GM19043 (cell line): ENCODE measurements around the gene SHISAL2B.
"Not testable (repeated sequence)": the region's sequence is repeated elsewhere in the genome, so short reads cannot be mapped to it uniquely, and the experiment has no call there.

Experiments used
- ATAC-seq: cut with Tn5 transposase; IDR thresholded peaks from one replicate; pipeline ENCODE4 v1.9.1; 2021; ENCODE audit warnings: low read depth; ENCODE audit not compliant: unreplicated experiment

Gene SHISAL2B

DNA sequence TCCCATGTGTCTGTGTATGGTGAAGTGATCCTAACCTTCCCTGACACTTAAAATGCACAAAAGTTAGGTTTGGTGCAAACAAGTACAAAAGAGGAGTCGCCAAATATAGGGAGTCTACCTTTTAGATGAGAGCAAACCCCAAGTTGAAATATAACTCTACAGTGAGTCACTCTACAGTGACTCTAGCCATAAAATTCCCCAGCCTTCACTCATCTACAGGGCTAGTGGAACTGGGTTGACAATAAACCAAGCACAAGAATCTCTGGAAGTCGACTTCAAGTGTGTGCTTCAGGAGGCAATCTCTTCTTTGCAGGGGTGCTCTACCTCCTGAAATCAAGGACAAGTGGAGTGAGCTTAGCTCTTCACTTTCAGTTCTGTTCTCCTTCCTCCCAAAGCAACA, 3.3 kb downstream of the SHISAL2B start:
- no peak for ATAC-seq

DNA sequence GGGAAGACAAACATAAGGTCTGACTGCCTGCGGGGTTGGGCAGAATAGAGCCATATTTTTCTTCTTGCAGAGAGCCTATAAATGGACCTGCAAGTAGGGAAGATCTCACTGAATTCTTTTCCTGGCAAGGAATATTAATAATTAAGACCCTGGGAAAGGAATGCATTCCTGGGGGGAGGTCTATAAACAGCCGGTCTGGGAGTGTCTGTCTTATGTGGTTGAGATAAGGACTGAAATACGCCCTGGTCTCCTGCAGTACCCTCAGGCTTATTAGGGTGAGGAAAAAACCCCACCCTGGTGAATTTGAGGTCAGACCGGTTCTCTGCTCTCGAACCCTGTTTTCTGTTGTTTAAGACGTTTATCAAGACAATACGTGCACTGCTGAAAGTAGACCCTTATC, 6.1 kb downstream of the SHISAL2B start:
- not testable (repeated sequence) for ATAC-seq

DNA sequence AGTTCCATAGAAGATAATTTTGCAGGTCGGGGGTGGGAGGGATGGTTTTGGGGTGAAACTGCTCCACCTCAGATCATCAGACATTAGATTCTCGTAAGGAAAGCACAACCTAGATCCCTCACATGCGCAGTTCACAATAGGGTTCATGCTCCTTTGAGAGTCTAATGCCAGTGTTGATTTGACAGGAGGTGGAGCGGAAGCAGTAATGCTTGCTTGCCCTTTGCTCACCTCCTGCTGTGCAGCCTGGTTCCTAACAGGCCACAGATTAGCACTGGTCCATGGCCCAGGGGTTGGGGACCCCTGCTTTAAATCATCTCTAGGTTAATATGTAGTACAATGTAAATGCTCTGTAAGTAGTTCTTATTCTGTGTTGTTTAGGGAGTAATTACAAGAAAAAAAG, 10.5 kb downstream of the SHISAL2B start:
- no peak for ATAC-seq

DNA sequence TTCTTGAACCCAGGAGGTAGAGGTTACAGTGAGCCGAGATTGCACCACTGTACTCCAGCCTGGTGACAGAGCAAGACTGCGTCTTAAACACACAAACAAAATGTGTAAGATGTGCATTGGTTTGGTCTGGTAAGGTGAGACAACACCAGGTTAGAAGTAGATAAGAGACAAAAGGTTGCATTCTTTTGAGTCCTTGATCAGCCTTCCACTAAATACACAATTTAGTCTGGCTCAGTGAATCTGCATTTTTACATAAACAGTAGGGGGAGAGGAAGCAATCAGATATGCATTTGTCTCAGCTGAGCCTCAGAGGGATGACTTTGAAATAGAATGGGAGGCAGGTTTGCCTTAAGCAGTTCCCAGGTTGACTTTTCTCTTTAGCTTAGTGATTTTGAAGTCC, 15.8 kb downstream of the SHISAL2B start:
- not testable (repeated sequence) for ATAC-seq

DNA sequence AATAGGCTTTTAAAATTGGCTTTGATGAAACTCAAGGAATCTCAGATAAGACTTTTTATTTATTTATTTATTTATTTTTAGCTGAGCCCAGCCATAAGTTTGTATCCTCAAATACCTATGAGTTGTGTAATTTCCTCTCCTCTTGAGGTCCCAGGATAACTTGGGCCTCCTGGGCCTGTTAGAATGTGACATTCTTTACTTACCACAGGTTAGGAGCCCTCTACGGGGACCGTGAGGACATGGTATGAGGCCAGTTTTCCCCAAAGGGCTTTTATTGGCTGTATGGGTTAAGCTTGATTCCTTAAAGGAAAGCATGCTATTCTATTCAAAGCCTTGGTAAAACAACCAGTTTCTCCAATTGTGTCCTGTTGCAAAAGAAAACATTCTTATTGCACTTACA, 16.9 kb downstream of the SHISAL2B start:
- no peak for ATAC-seq

DNA sequence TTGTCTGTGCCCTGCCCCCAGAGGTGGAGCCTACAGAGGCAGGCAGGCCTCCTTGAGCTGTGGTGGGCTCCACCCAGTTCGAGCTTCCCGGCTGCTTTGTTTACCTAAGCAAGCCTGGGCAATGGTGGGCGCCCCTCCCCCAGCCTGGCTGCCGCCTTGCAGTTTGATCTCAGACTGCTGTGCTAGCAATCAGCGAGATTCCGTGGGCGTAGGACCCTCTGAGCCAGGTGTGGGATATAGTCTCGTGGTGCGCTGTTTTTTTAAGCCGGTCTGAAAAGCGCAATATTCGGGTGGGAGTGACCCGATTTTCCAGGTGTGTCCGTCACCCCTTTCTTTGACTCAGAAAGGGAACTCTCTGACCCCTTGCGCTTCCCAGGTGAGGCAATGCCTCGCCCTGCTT, 24.2 kb downstream of the SHISAL2B start:
- ATAC-seq: not testable (repeated sequence)

DNA sequence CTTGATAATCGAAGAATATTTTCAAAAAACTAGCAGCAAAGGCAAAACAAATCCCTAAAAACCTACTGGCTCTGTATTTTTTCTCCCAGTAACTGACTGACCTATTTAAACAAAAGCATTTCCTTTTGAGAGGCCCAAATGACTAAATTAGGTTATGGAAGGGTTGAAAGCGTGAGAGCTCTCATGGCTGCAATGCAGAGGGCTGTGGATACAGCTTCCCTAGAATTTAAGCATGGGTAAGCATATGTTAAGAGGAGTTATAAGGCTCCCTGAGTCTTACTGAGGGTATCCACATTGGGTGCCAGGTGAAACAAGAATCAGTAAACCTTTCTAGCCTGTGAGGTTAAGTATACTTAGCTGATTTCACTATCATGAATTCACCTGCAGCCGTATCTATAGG, 32.3 kb downstream of the SHISAL2B start:
- ATAC-seq: no peak

DNA sequence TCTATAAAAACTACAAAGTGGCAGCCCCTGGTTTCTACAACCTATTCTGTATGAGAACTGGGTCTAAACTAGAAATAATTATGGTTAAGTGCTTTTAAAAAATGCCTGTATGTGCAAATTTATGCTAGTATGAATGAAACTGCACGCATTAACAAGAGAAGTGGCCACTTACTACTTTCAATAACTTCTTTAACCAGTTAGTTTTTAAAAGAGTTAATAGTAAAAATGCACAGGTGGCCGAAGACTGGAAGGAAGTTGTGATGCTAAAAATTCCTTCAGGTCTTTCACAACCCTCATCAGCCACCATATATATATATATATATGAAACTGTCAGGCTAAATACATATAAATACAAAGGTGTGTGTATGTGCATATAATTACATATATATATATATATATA, 36.8 kb downstream of the SHISAL2B start:
- ATAC-seq: no peak

DNA sequence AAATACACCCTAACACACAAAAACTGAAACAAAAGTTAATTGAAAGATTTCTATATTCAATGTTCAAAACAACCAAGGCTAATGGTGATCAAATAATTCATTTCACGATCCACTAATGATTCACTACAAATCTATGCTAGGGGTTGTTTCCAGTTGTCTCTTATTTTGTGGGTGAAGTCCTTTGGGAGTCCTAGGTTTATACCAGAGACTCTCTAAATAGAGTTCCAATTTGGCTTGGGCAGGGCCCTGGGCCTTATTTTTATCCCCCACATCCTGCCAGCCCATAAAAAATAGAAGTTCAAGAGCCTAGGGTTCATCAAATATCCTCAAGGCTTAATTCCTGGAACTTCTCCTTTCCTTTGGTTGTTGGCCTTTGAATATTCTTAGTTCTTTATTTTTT, 52.1 kb downstream of the SHISAL2B start:
- ATAC-seq: no peak

DNA sequence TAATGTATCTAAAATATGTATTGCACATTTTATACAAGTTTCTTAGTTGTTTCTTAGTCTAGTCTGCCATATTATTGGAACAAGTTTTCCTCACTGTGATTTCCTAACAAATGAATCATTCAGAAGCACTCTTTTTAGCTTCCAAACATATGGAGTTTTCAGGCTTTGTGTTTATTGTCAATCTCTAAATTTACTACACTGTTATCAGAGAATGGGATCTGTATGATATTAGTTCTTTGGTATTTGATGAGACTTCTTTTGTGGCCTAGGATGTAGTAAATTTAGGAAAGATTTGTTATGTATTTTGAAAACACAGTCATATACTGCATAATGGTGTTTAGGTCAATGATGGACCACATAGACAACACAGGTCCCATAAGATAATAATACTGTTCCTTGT, 52.5 kb downstream of the SHISAL2B start:
- ATAC-seq: no peak

DNA sequence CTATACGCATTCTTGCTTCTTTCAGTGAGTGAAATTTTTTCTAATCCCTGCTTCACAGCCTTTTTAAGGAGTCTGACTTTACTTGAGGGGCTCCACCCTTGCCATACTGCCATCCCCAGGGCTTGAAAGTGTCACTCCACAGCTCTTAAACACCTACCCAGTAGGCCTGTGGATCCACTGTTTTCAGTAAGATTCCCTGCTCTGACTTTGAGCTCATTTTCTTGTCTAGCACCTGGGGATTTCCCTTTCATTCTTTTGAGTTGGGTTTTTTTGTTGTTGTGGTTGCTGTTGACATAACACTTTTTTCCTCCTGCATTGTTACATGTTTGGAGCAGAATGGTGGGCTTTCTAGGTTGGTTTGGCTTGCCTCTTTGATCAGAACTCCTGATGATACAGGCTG, 54.6 kb downstream of the SHISAL2B start:
- ATAC-seq: no peak

DNA sequence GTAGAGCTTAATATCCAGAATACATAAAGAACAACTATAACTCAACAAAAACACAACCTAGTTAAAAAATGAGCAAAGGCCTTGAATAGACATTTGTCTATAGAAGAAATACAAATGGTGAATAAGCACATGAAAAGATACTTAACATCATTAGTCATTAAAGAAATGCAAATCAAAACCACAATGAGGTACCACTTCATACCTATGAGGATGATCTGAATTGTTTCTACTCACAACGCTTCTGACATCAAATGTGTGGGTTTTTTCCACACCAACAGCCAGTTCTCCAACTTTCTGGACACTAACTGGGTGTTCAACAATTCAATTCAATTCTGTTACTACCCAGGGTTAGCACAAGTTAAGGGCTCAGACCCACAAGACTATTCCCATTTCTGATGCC, 56.1 kb downstream of the SHISAL2B start:
- ATAC-seq: no peak

DNA sequence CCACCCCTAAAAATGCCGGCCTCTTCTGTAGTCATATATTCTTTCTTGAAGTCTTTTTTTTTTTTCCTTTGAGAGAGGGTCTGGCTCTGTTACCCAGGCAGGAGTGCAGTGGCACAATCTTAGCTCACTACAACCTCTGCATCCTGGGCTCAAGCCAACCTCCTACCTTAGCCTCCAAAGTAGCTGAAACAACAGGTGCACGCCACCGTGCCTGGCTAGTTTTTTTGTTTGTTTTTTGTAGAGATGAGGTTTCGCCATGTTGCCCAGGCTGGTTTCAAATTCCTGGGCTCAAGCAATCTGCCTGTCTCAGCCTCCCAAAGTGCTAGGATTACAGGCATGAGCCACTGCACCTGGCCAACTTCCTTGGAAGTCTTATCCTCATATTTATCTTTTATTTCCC, 59.1 kb downstream of the SHISAL2B start:
- no peak for ATAC-seq

DNA sequence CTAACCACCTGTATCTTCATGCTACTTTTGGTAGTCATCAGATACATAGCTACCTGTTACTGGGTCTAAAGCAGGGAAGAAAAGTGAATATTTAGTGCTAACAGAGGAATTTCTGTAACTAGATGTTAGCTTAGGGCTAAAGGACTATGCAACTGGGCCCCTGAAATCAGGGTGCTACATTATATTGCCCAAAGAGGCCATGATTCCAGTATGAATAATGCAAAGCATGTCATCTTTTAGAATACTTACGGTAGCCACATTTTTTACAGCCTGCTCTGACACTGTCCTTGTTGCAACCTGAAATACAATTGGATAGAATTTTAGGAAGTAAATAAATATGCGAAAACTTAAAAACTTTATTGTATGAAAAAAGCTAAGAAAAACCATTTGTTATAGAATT, 63.8 kb downstream of the SHISAL2B start:
- no peak for ATAC-seq

DNA sequence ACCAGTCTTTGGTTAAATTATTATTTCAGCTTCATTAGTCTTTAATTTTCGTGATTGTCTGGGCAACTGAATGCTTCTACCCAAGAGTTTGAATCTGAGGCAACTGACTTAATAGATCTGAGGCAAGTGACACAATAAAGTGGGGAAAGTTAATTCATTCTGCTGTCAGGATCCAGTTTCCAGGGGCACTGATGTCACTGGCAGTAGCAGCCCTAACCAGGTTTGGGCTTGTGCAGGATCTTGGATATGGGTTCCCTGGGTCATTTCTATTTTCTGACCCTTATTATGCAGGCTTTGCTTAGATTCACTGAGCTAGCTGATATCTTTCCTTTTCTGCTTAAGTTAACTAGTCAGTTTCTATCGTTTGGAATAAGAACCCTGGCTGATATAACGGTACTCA, 68.6 kb downstream of the SHISAL2B start:
- no peak for ATAC-seq

DNA sequence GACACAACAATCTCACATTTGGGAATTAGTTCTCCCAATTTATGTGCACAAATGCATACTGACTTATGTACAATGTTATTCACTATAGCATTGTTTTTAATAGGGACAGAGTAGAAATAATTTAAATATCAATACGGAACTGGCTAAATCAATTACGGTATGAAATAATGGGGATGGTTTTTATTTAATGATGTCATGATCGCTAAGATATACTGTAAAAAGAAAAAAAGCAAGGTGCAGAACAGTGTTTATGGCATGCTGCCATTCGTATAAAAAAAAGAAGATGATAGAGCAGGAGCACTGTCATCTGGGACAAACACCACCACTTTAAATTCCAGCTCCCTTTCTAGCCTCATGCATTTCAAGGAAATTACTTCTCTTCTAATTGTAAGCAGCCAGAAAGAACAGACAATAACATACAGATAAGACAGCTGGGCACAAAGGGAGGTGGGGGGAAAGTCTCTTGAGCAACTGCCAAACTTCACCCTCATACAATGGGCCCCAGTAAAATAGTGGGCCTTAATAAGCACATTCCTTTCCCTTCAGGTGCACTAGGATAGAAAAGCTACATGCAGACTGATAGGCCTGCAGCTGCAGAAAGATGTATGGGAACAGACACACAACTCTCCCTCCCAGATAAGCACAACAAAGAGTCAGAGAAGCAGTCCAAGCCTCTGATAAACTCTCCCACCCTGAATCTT, 69.8 kb downstream of the SHISAL2B start:
- ATAC-seq: no peak

DNA sequence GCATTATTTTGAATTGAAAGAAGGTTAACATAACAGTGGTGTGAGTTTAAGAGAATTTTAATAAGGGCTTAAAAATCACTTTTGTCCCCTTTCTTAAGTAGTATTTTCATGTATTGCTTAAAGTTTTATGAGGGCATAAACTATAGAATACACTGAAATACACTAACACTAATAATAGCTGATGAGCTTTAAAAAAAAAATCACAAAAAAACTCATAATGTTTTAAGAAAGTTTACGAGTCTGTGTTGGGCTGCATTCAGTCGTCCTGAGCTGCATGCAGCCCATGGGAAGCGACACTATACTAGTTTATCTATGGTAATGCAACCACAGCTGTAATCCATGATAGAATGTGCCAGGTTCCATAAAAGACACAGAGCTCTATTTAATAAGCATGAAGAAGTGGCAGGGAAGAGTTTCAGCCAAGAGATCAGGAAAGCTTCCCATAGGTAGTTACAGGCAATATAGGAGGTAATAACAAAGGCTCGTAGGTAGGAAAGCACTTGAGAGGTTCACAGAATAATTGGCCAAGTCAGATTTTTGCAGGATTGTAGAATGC, 73.7 kb downstream of the SHISAL2B start:
- ATAC-seq: no peak

DNA sequence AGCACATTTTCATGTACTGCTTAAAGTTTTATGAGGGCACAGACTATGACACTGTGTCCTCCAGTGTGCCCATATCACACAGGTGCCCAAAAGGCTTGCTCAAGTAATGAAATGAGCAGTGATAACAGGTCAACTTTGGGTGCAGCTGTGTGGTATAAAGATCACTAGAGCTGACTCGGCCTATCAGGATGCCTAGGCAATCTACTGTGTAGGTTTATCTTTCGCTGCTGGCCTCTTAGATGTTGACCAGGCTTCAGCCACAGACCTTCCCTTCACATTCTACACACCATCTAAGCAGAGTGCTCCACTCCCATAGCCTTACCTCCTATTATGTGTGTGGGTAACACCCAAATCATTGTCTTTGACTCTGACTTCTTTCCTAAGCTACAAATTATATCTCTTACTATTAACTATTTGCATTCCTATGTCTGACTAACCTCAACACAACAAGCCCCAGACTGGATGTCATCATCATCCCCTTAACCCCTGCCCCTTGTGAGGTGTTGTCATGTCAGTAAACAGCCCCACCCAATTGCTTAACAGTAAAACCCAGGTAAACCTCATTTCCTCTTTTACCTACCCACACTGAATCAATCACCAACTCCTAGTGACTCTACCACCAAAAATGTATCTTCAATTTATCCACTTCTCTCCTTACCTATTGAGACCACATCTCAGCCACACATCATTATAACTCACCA, 75.7 kb downstream of the SHISAL2B start:
- no peak for ATAC-seq

DNA sequence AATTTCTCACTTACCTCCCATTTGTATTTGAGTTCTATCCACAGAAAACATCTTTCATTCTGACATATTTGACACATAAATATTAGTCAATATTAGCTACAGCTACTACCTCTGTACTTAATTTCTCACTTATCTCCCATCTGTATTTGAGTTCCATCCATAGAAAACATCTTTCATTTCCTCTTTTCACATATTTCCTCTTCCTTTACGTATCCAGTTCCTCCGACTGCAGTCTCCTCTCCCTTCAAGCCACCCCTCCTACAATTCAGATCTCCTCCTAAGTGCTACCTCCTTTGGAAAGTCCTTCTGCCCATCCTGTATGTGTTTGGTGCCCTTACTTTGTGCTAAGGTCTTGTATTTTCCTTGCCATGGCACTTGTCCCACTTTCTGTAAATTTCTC, 76.6 kb downstream of the SHISAL2B start:
- no peak for ATAC-seq
